ENCODE measurements around the gene MED20.

The MED20 gene

DNA sequence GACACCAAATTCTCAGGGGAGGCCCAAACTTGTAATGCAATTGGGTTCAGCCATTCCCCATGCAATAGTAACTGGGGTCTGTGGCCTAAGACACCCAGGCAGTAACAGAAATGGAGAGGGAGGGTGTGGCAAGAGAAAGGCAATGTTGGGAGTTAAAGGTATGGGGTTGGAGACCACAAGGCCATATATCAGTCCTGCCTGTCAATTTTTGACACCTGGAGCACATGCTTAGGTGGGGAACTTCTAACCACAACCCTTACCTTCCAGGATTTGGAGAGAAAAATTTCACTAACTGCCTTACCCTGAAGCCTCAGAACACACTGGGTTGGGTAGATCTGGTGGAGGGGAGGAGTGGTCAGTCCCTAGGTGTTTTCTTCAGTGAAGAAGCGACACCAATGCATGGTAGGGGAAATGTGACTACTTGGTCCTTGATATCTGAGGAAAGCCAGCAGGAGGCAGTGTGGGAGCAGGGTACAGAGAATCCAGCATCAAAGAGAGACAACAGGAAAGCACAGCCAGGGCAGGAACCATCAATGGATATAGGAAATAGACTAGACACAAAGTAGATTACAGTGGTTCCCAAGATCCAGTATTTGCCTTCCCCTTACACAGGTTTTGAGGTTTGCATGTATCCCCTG lies 18.9 kb downstream of the MED20 start:
- peak; percentile 62 for DNase-seq (ENCODE audit: low spot score)

- no peak for DNase-seq (ENCODE audit: low spot score)
Measured at GRCh38 chr6:41900861-41901260, 20.1 kb downstream of the MED20 start.

GRCh38 chr6:41896281-41896680 lies 24.7 kb downstream of the MED20 start:
- DNase-seq (ENCODE audit: low spot score) = no peak

DNA sequence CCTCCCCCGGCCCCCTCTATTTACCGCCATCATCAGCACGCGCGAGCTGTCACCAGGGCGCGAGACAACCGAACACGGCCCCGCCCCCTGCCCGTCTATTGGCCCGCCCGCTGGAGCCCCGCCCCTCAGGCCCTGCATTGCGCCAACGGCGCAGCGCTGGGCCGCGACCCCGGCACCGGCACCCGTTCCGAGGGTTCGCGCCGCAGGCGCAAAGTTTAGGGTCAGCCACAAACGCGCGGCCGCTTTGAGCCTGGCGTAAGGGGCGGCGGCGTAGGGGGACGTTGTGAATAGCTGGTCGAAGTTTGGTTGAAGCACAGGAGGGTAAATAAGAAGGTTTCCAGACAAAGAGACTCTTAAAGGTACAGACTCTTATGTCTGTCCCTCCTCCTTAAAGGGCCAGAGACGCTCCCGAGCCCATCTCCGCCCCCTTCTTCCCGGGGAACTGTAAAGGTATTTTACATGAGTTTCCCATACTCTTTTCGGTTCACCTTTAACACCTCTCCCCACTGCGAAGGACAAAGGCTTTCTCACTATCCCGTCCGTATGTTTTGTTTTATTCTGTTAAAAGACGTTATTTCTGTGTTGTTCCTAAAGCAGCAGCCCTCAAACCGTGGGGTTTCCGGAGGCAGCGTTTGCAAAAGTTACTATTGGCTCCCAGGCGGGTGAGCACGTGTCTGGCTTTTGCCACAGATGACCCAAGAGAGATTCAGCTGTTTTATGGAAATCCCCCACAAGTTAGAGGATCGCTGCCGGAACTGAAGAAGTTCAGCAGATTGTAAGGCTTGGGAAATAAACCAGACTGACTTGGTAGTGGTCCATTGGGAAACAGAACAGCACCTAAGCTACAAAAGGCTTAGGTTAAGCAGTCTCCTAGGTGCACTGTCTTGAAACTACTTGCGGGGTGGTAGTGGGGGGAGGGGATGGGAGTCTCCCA lies 25.4 kb downstream of the MED20 start, which contains the start of gene USP49:
Gene USP49, minus strand, starts transcription at position 76 of the 934 bp plus-strand sequence. CDS start 88,392 bp downstream, outside the sequence.
- DNase-seq (ENCODE audit: low spot score) = peak; percentile 83

DNA sequence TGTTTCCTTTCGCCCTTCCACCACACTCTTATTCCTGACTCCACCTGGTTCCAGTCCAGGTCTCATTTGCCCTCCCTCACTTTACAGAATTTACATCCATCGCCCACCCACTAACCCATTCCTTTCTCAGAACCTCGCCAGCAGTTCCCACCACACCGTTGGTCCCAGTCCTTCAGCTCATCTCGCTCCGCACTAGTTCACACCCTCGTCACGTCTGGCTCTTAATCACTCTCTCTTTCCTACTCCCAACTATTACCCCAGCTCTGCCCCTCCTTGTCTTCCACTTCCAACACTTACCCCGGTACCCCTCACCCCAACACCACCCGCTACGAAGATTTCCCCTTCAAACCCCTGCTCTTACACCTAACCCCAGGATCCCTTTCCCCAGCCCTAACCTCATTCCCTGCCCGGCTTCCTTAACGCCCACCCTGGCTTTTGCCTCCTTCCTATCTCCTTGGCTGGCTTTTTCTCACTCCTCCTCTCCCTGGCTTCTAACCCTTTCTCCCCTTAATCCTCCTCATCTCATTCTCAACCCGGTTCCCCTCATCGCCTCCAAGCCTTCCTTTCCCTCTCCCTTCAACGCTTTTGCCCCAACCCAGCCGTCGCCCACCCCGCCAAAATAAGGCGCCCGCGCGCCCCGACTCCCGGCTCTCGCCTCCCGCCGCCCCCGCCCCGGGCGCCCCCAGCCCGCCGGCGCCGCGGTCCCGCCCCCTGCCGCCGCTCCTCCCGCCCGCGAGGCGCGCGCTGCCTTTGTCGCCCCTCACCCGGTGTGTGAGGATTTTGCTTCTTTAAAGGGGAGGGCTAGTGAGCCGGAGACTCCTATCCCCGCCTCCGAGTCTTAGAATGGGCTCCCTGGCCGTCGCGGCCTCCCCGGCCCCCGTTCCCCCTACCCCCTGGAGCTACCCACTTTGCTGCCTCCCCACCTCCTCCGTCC lies 26.3 kb downstream of the MED20 start:
- DNase-seq (ENCODE audit: low spot score) = no peak

DNA sequence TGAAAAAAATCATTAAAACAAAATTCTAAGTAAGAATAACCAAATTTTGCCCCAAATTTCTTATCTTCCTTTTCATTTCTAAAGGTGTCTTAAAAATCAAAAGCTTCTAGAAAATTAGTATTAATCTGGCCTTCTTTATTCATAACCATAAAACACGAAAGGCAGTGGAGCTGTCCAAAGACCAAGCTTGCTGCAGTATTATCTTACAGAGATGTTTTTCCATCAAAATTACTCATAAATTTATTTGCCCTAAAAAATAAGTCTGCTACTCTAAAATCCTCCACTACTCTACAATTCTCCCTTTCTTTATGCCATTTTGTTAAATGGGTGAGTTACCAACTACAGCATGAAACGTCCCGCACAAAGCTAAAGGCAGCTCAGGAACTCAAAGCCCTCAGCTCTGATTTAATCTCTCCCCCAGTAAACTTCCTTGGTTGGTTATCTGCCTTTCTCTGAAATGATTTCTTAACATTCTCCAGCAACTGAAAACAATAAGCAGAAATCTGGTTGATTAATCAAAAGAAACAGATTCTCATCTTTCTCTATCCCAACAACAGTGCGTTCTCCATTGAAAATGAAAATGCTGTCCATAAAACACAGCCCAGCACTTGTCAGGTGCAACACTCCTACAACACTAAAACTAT lies 27.9 kb downstream of the MED20 start:
- no peak for DNase-seq (ENCODE audit: low spot score)

DNA sequence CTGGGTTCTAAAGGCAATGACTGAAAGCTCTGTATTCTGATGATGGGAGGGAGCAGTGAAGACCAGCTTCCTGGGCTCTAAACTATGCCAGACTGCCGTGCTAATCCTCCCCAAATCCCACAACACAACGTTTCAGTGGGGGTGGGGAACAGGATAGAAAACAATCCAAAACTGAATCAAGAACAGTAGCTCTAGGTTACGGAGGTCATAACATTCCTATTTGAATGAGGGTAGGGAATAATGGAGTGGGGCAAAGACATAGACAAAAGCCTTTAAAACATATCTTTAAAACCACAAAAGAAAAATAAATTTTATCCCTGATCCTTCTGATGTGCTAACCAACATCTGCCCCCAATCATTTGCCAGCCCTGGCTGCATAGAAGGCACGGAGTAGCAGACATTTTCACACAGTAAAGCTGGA lies 33.6 kb downstream of the MED20 start:
- DNase-seq (ENCODE audit: low spot score) = no peak

DNA sequence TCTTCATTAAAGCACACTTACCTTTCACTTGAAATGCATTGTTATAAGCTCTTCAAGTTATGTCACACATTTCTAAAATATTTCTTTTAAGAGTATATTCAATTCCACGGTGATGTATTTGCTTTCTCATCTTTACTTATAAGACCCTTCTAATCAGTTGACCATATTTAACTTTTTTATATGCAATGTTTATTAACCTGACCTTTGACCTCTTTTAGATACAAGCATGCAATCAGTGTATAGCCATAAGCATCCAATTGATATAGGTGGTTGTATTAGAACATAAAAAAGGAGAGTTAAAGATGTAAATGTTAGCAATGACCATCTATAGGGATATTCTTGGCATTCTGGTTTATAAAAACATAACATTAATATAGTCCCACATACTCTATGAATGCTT lies 35.0 kb downstream of the MED20 start:
- DNase-seq (ENCODE audit: low spot score) = no peak

DNA sequence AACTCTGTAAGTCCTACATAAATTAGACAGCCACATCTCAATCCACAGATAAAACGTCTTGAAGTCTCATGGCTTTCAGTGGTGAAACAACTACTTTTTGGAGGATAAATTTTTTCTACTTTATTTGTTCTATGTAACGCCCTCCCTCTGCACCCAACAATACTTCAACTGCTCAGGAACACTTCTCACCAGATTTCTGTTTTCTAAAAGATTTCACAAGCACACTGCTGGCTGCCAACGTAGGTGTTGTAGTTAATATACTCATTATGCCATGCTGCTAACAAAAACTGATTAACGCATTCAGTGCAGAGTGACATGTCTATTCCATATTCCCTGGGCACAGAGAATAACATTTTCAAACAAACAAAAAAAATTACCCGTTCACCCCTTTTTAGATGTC lies 36.0 kb downstream of the MED20 start:
- DNase-seq (ENCODE audit: low spot score) = no peak

GRCh38 chr6:41881506-41881905 lies 39.4 kb downstream of the MED20 start:
- no peak for DNase-seq (ENCODE audit: low spot score)

GRCh38 chr6:41878961-41879405 lies 42.0 kb downstream of the MED20 start:
- DNase-seq (ENCODE audit: low spot score) = no peak

DNA sequence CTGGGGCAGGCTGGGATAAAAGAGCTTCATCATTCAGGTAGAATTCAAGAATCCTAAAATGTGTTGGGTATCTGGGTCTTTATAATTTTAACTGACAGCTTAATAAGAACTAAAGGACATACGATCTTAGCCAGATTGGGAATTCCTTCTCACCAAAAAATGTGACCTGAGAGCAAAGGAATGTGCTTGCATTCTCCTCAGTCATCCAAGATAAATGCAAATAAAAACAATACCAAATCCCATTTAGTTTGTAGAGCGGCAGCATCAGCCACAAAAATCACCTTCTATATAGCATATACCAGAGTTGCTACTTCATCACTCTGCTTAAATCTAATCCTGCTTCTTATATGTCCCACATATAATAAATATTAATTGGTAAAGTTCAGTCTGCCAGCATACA lies 42.7 kb downstream of the MED20 start:
- no peak for DNase-seq (ENCODE audit: low spot score)

DNA sequence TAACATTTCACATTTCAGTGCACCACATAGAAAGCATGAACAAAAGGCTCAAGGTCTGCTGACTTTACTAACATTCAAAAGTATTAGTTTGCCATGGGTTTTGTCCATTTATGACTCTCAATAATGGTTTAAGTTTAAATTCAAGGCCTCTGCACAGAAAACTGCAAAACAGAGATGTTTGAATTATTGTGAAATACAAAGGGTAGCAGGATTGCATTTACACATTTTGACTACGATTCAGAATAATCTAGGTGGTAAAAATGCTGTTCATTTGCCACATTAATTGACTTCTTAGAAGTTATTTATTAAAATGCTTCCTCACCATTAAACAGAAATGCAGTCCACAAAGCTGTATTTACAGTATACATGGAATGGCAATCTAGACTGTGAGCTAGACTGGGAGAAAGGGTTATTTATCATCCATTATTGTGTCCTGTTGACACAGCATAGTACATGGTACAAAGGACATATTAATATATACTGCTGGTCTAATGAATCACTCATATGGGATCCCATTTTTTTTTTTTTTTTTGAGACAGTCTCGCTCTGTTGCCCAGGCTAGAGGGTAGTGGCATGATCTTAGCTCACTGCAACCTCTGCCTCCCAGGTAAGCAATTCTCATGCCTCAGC lies 43.8 kb downstream of the MED20 start:
- no peak for DNase-seq (ENCODE audit: low spot score)

DNA sequence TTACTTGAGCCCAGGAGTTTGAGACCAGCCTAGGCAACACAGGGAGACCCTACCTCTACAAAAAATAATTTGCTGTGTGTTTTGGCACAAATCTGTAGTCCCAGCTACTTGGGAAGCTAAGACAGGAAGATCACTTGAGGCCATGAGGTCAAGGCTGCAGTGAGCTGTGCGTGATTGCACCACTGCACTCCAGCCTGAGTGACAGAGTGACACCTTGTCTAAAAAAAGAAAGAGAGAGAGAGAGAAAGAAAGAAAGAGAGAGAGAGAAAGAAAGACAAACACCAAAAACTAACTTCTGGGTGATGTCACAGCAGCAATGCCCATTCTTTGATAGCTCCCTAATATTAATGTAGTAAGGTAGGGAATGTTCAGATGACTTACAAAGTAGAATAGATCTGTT lies 46.2 kb downstream of the MED20 start:
- DNase-seq (ENCODE audit: low spot score) = no peak

- DNase-seq (ENCODE audit: low spot score) = no peak
Measured at GRCh38 chr6:41872147-41872546, 48.8 kb downstream of the MED20 start.

DNA sequence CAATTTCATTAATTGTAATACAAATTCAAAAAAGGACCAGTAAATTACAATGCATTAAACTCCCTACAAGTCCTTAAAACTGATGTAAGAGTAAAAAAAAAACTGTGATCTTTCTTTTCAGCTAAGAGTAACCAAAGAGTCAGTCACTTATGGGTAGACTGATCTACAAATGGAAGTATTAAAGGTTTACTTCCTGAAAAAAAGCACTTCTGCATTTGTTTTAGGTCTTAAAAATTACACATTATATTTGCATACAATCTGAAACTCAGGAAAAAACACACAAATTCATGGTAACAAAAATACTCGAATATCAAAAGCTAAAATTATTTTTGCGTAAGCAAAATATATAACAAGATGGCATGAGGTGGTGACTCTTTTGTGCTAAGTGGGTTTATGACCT lies 49.2 kb downstream of the MED20 start:
- no peak for DNase-seq (ENCODE audit: low spot score)

GRCh38 chr6:41859356-41859755 lies 61.6 kb downstream of the MED20 start:
- no peak for DNase-seq (ENCODE audit: low spot score)

DNA sequence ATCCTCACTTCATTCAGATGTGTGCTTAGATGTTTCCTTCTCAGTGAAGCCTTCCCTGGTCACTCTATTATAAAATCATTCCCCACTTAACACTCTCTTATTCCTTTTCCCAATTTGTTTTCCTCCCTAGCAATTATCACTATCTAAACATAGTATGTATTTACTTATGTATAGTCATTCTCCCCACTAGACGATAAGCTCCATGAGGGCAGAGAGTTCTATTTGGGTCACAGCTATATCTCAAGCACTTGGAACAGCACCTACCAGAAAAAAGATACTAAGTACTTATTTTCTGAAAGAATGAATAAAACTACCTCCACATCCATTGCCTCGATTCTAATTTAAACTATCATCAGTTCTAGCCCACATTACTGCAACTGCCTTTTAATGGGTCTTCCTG lies 62.2 kb downstream of the MED20 start:
- DNase-seq (ENCODE audit: low spot score) = no peak

Measured in CD4-positive, alpha-beta T cell treated with Interleukin-6 at 100 ng/mL for 8 hours (primary cell).